Measurements from ENCODE around the gene UCHL3. TPM values are rescaled to one million over a fixed set of nuclear protein-coding genes. Genes with fewer than 3 reads are reported as not detected.
"Not testable (repeated sequence)": the region's sequence is repeated elsewhere in the genome, so short reads cannot be mapped to it uniquely, and the experiment has no call there.

Gene UCHL3
- total RNA-seq: 66.5 and 126 TPM in 2 replicates

DNA sequence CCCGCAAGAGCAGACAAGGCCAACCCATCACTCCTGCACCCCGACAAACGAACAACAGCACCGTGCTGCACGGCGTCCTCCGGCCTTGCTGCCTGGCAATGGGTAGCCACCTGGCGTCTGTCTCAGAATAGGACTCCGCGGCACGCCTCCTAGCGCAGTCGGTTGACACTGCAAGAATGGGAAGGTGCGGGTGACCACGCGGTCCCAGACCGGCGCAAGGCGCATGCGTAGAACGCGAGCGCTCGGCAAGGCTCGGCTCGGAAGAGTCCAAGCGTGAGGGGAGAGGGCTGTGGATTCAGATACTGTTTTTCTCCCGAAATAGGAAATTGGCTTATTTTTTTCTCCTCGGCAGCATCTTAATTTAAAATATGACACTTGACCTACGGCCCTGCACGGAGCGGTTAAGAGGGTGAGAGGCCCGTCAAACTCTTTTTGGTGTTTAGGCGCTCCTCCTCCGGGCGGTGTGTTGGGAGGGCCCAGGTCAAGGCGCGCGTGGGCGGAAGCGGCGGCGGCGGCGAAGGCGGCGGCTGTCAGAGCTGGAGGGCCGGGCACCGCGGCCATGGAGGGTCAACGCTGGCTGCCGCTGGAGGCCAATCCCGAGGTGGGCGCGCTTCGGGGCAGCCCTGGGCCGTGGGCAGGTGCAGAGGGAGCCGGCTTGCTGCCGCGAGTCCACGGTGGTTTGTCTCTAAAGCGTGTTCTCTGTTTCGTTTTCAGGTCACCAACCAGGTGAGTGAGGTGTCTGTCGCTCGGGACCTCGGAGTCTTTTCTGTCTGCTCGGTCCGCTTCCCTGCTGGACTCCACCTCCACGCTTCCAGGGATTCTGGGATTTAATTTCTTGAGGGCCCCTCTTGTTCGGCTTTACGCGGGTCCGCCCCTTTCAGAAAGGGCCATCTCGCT is at the start of gene UCHL3:
Gene UCHL3, plus strand, starts transcription at position 530 of the 897 bp plus-strand sequence. Its CDS starts 30 bp downstream, at position 560.
- DNase-seq (ENCODE audit: low read depth): peak; percentile 85

- no peak for DNase-seq (ENCODE audit: low read depth)
These were observed 44.3 kb upstream of the UCHL3 start for GRCh38 chr13:75505327-75505726.

DNA sequence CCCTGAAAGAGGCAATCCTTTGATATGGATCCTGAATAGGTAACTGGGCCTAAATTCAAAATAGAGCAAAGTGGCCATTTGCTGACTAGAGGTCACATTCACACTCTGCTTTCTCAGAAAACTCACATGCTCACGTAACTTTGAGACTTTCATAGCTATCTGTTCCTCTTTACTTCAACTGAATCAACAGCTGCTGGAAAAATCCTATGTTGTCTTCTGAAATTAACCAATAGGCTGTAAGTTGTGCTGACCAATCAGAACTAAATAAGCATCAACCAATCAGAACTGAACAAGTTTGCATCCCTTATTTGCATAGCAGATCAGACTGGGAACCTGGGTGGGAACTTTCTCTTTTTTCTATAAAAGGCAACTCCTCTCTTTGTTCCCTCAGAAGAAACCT is 43.6 kb upstream of the UCHL3 start:
- no peak for DNase-seq (ENCODE audit: low read depth)

DNA sequence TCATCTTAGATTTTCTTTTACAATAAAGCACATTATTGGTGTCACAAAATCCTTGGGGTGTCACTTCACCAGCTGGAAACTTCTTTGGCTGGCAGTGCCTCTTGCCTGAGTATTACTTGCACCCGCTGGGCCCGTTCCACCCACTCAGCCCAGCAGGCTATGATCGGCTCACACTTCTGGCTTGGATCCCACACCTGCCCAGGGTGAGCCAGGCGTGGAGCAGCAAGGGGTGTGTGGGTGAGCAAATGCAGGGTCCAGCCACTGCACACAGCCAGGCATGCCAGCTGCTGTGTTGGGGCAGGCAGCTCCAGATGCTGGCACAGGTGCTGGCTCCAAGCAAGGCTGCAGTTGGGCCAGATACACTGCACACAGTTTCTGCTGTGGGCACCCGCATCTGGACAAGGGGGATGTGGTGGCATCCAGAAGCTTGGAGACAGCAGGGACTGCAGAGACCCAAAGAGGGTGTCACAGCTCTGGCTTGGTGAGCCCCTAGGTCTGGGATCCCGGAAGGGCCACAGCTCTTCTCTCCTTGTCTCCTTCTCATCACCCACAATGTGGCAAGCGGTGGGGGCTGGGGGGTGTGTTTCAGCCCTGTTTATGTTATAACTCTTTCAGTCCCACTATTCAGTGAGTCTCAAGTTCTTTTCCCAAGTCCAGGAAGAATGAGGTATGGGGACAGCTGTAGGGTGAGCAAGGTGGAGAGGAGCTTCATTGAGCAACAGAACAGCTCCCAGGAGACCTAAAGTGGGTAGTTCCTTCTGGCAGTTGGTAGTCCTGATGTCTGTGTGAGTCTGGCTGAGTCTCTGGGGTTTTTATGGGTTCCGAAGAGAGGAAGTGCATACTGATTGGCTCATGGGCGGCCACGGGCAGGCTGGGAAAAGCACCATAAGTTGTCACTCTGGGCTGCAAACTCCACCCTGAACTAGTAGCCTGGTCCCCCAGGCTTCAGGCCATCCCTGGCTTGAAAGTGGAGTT is 42.3 kb upstream of the UCHL3 start:
- DNase-seq (ENCODE audit: low read depth): peak; percentile 34

- DNase-seq (ENCODE audit: low read depth): no peak
These were observed 41.5 kb upstream of the UCHL3 start for GRCh38 chr13:75508002-75508548.

DNA sequence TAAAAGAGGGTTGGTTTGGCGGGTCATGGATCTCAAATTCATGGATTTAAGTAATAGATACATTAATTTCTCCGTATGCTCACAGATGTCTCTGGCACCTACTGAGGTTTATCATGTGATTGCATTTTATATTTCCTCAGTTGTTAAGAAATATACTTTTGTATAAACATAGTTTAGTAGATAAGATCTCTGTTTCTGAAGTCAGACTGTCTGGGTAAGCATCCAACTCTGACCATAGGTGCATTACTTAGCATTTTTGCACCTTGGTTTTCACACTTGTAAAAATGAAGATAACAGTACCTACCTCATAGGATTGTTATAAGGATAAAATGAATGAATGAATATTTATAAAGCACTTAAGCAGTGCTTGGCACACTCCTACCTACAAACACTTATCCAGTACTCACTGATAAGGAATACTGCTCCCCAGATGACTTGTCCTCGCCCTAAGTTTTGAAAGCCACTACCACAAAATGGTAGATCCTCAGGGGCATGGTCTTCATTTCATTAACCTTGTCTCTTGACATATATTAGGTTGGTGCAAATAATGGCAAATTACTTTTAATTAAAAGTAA is 38.5 kb upstream of the UCHL3 start:
- no peak for DNase-seq (ENCODE audit: low read depth)

GRCh38 chr13:75512253-75512652 is 37.3 kb upstream of the UCHL3 start:
- DNase-seq (ENCODE audit: low read depth): no peak

- no peak for DNase-seq (ENCODE audit: low read depth)
These were observed 36.3 kb upstream of the UCHL3 start for GRCh38 chr13:75513271-75513670.

- DNase-seq (ENCODE audit: low read depth): no peak
These were observed 35.3 kb upstream of the UCHL3 start for GRCh38 chr13:75514080-75514995.

DNA sequence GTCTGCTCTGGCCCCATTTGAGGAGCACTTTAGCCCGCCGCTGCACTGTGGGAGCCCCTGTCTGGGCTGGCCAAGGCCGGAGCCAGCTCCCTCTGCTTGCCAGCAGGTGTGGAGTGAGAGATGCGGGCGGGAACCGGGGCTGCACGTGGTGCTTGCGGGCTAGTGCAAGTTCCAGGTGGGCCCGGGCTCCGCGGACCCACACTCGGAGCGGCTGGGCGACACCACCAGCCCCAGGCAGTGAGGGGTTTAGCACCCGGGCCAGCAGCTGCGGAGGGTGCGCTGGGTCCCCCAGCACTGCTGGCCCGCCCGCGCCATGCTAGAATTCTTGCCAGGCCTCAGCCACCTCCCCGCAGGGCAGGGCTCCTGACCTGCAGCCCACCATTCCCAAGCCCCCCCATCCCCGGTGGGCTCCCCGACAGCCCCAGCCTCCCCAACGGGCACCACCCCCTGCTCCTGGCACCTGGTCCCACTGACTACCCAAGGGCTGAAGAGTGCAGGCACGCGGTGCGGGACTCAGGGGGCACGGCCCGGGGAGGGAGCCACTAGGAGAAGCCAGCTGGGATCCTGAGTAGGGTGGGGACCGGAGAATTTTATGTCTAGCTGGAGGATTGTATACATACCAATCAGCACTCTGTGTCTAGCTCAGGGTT is 31.0 kb upstream of the UCHL3 start:
- DNase-seq (ENCODE audit: low read depth): no peak

DNA sequence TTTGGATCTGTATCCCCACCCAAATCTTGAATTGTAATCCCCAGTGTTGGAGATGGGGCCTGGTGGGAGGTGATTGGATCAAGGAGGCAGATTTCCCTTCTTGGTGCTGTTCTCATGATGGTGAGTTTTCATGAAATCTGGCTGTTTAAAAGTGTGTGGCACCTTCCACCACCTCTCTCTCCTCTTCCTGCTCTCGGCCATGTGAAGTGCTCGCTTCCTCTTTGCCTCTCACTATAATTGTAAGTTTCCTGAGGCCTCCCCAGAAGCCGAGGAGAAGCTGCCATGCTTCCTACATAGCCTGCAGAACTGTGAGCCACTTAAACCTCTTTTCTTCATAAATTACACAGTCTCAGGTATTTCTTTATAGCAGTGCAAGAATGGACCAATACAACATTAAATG is 27.6 kb upstream of the UCHL3 start:
- DNase-seq (ENCODE audit: low read depth): no peak

DNA sequence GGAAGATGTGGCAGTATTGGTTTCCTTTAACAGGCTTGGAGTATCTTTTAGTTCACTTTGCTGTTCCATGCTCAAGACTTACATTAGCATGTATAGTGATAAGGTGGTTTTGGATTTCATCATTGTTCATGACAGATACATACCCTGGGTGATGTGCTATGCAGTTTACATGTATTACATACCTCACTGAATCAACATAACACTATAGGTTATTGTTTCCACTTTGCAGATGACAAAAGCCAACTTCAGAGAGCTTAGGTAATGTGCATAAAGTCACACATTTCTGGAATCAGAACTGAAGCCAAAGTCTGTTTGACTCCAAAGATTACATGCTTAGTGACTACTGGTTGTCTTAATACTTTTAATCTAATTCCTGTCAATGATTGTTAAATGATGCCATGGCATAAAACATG is 19.0 kb upstream of the UCHL3 start:
- DNase-seq (ENCODE audit: low read depth): no peak

GRCh38 chr13:75533861-75534260 is 15.7 kb upstream of the UCHL3 start:
- peak; percentile 57 for DNase-seq (ENCODE audit: low read depth)

DNA sequence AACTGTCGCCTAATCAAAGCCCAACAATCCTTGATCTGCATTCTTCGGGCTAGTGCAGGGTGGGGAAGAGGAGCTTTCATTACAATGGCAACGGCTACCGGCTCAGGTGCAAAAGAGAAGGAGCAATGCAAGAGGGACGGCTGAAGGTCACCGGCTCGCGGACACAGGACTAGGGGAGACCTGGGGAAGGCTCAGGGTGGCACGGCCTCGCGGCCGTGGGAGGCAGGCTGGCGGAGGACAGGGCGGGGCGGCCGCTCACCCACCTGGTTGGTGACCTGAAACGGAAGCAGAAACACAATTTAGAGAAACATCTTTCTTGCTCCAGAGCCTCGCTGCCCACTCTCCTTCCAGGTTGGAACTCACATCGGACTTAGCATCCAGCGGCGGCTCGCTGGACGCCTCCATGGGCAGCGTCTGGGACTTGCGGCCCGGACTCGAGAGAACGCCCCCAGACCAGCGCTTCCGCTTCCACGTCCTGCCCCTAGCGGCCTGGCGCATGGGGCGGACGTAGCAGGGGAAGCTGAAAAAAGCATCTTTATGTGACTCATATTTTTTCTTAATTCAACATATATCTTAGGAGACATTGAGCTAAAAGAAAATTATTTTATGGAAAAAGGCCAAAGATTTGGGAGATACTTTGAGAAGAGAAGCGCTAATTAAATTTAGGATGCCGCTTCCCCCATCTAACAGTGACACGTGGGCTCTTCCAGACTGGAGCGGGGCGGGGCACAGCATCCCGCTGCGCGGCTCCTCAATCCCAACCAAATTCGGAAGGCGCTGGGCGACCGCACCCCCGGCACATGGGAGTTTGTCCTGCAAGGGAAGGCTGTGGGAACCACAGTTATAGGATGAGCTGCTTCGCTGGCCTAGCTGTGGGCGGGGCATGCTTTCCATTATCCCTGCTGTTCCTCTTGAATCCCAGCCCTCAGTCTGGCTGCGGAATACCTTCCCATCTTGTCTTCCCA is 11.9 kb upstream of the UCHL3 start, which contains the start of gene COMMD6:
Gene COMMD6, minus strand, starts transcription at position 441 of the 965 bp plus-strand sequence. Its CDS starts 36 bp downstream, at position 405.
- DNase-seq (ENCODE audit: low read depth): peak; percentile 62

GRCh38 chr13:75541287-75541686 is 8.3 kb upstream of the UCHL3 start:
- DNase-seq (ENCODE audit: low read depth): no peak

- no peak for DNase-seq (ENCODE audit: low read depth)
These were observed 7.6 kb upstream of the UCHL3 start for GRCh38 chr13:75541961-75542360.

DNA sequence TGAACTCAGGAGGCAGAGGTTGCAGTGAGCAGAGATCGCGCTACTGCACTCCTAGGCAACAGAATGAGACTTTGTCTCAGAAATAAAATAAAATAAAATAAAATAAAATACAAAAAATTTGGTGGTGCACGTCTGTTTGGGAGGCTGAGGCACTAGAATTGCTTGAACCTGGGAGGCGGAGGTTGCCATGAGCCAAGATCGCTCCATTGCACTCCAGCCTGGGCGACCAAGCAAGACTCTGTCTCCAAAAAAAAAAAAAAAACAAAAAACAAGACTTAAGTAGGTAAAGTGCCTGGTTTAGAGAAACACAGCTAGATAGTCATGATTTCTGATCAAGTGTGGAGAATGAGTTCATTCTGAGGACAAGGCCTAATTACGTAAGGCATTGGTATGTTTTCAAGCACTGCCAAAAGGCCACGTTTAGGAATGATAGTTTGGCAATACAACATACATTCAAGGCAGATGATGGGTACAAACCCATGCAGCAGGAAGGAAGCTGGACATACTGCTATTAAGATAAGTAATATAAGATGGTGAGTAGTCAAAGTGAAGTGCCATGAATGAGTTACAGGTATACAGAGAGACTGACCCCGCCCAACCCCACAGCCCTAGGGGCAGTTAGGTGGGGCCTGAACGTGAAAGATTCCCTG is 4.8 kb upstream of the UCHL3 start:
- peak; percentile 86 for DNase-seq (ENCODE audit: low read depth)

- DNase-seq (ENCODE audit: low read depth): not testable (repeated sequence)
These were observed 4.2 kb upstream of the UCHL3 start for GRCh38 chr13:75545386-75545785.
